Measurements from ENCODE around the gene MED13.
"Not testable (repeated sequence)": the region's sequence is repeated elsewhere in the genome, so short reads cannot be mapped to it uniquely, and the experiment has no call there.

Gene MED13

GRCh38 chr17:62009220-62009619 lies 55.9 kb downstream of the MED13 start:
- FAIRE-seq (no peak), DNase-seq (ENCODE audit: insufficient read length) (no peak)
- no peak for TF ChIP-seq TAF1 (IDR thresholded peaks at IDR 0.05; ENCODE audit: borderline replicate concordance, low read depth, low read length)
- no peak for TF ChIP-seq POLR2A (IDR thresholded peaks at IDR 0.05; ENCODE audit: low read depth, low read length)
- no peak for TF ChIP-seq POLR2AphosphoS5 (IDR thresholded peaks at IDR 0.05; ENCODE audit: low read depth, low read length)

- no peak for DNase-seq (ENCODE audit: insufficient read length)
- FAIRE-seq, result no peak
These were observed 56.8 kb downstream of the MED13 start for GRCh38 chr17:62008294-62008693.

DNA sequence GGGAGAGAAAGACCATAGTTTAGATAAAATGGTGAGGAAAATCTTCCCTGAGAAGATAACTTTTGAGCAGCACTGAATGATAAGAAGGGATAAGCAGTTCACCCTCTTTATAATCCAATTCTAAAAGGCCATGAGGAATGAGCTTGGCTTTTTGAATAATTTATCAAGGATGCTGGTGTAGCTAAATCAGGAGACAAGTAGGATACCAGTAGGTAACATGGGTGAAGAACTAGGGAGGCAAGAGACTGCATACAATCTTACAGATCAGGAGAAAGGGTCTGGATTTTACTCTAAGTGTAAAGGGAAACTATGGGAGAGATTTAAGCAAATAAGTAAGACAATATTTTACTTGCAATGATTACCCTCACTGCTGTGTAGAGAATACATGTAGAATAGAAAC lies 60.7 kb downstream of the MED13 start:
- DNase-seq (ENCODE audit: insufficient read length) (no peak), FAIRE-seq (no peak)
- TF ChIP-seq TAF1 (IDR thresholded peaks at IDR 0.05; ENCODE audit: borderline replicate concordance, low read depth, low read length) (no peak), POLR2AphosphoS5 (IDR thresholded peaks at IDR 0.05; ENCODE audit: low read depth, low read length) (no peak), POLR2A (IDR thresholded peaks at IDR 0.05; ENCODE audit: low read depth, low read length) (no peak)

More at GRCh38 chr17:62008294-62008693, 56.8 kb downstream of the MED13 start:
- TF ChIP-seq POLR2AphosphoS5 (IDR thresholded peaks at IDR 0.05; ENCODE audit: low read depth, low read length) (no peak), TAF1 (IDR thresholded peaks at IDR 0.05; ENCODE audit: borderline replicate concordance, low read depth, low read length) (no peak)

- not testable (repeated sequence) for FAIRE-seq; DNase-seq (ENCODE audit: insufficient read length)
These were observed 61.9 kb downstream of the MED13 start for GRCh38 chr17:62003141-62003540.

DNA sequence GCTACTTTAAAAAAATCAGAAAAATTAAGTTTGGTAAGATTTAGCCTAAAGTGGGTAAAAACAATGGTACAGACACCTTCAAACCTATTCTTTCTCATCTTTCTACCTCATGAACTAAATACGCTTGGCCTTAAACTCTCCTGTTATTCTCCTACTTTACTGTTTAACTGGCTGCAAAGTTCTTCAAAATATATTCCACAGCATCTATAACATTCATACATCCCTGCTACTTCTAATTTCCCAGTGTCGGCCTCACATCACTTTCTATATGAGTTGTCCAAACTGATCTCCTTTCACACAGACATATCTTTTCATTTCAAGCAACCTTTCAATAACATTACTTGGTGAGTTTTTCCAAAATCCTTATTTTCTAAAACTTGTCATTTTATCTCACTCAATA lies 64.0 kb downstream of the MED13 start:
- no peak for FAIRE-seq
- TF ChIP-seq TAF1 (IDR thresholded peaks at IDR 0.05; ENCODE audit: borderline replicate concordance, low read depth, low read length), result no peak
- no peak for TF ChIP-seq POLR2AphosphoS5 (IDR thresholded peaks at IDR 0.05; ENCODE audit: low read depth, low read length)
- TF ChIP-seq POLR2A (IDR thresholded peaks at IDR 0.05; ENCODE audit: low read depth, low read length), result no peak
- DNase-seq (ENCODE audit: insufficient read length), result no peak

- FAIRE-seq, result no peak
- TF ChIP-seq POLR2A (IDR thresholded peaks at IDR 0.05; ENCODE audit: low read depth, low read length), result no peak
- no peak for TF ChIP-seq POLR2AphosphoS5 (IDR thresholded peaks at IDR 0.05; ENCODE audit: low read depth, low read length)
- no peak for TF ChIP-seq TAF1 (IDR thresholded peaks at IDR 0.05; ENCODE audit: borderline replicate concordance, low read depth, low read length)
- DNase-seq (ENCODE audit: insufficient read length), result no peak
These were observed 64.9 kb downstream of the MED13 start for GRCh38 chr17:62000186-62000585.

- FAIRE-seq, result not testable (repeated sequence)
These were observed 66.5 kb downstream of the MED13 start for GRCh38 chr17:61998534-61998933.

GRCh38 chr17:61997664-61998063 lies 67.4 kb downstream of the MED13 start:
- DNase-seq (ENCODE audit: insufficient read length), result no peak
- no peak for FAIRE-seq
- TF ChIP-seq POLR2AphosphoS5 (IDR thresholded peaks at IDR 0.05; ENCODE audit: low read depth, low read length), result no peak
- no peak for TF ChIP-seq POLR2A (IDR thresholded peaks at IDR 0.05; ENCODE audit: low read depth, low read length)
- TF ChIP-seq TAF1 (IDR thresholded peaks at IDR 0.05; ENCODE audit: borderline replicate concordance, low read depth, low read length), result no peak

More at GRCh38 chr17:61998534-61998933, 66.5 kb downstream of the MED13 start:
- not testable (repeated sequence) for DNase-seq (ENCODE audit: insufficient read length)

GRCh38 chr17:61996916-61997605 lies 68.0 kb downstream of the MED13 start:
- FAIRE-seq (no peak), DNase-seq (ENCODE audit: insufficient read length) (no peak)
- no peak for TF ChIP-seq TAF1 (IDR thresholded peaks at IDR 0.05; ENCODE audit: borderline replicate concordance, low read depth, low read length)

- TF ChIP-seq TAF1 (IDR thresholded peaks at IDR 0.05; ENCODE audit: borderline replicate concordance, low read depth, low read length), result no peak
- no peak for FAIRE-seq
- DNase-seq (ENCODE audit: insufficient read length), result no peak
These were observed 75.6 kb downstream of the MED13 start for GRCh38 chr17:61989509-61989908.

- TF ChIP-seq TAF1 (IDR thresholded peaks at IDR 0.05; ENCODE audit: borderline replicate concordance, low read depth, low read length) (no peak), POLR2AphosphoS5 (IDR thresholded peaks at IDR 0.05; ENCODE audit: low read depth, low read length) (no peak), POLR2A (IDR thresholded peaks at IDR 0.05; ENCODE audit: low read depth, low read length) (no peak)
- DNase-seq (ENCODE audit: insufficient read length) (no peak), FAIRE-seq (no peak)
These were observed 78.2 kb downstream of the MED13 start for GRCh38 chr17:61986898-61987297.

GRCh38 chr17:61984821-61985220 lies 80.3 kb downstream of the MED13 start:
- TF ChIP-seq POLR2AphosphoS5 (IDR thresholded peaks at IDR 0.05; ENCODE audit: low read depth, low read length) (no peak), TAF1 (IDR thresholded peaks at IDR 0.05; ENCODE audit: borderline replicate concordance, low read depth, low read length) (no peak), POLR2A (IDR thresholded peaks at IDR 0.05; ENCODE audit: low read depth, low read length) (no peak)
- no peak for FAIRE-seq
- no peak for DNase-seq (ENCODE audit: insufficient read length)

GRCh38 chr17:61981323-61981722 lies 83.8 kb downstream of the MED13 start:
- DNase-seq (ENCODE audit: insufficient read length), result no peak
- FAIRE-seq, result peak; percentile 42
- no peak for TF ChIP-seq TAF1 (IDR thresholded peaks at IDR 0.05; ENCODE audit: borderline replicate concordance, low read depth, low read length)

Data from GM12892 (cell line).